Kidney tubule cell (primary cell): Measurements from ENCODE around the gene DUS2.

Experiments used
- DNase-seq: peaks from one replicate; pipeline ENCODE4 v3.0.0-alpha.2; 2018; ENCODE audit warnings: low spot score

The DUS2 gene

GRCh38 chr16:68046106-68046505, 23.0 kb downstream of the DUS2 start:
- no peak for DNase-seq

DNA sequence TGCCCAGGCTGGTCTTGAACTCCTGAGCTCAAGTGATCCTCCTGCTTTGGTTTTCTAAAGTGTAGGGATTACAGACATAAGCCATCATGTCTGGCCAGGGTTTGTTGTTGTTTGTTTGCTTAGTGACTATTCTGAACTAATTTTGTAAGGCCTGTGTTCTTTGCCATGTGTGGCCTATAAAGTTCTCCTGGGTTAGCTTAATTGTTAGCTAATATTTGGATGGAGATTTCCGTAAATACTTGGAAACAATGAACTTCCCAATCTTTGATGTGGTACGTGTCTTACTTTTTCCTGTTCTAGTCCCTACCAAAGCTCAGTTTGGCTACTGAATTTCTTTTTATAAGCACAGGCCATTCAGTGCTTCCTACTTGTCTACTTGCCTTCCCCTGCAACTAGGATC, 24.9 kb downstream of the DUS2 start:
- DNase-seq = no peak

GRCh38 chr16:68049449-68049848, 26.4 kb downstream of the DUS2 start:
- no peak for DNase-seq

DNA sequence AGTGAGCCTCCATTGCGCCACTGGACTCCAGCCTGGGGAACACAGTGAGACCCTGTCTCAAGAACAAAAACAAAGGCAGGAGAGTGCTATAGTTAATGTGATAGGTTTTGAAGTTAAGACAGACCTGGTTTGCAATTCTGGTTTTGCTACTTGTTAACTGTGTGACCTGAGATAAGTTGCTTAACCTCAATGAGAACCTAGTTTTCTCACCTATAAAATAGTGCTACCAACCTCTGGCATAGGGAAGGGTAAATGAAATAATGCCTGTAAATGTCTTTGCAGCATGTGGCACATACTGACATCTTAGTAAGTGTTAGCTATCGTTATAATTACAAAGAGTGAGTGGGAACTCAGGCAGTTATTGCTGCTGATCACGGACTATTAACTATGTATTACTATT, 32.3 kb downstream of the DUS2 start:
- no peak for DNase-seq

DNA sequence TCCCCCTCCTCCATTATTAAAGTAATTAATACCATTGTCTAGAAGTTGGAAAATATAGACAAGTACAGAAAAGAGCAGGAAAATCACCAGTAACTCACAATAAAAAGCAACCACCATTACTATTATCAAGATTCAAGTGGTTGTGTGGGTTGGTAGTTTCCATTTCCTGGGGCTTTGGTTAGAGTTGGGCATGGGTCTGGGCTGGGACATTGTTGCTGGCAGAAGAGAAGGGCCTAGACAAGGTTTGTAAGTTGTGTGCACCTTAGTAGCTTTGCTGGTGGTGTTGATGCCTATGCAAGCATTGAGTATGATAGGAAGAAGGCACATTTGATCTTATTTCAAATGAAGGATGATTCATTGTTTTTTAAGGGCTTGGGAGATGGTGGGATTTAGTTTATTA, 36.7 kb downstream of the DUS2 start:
- DNase-seq = no peak

DNA sequence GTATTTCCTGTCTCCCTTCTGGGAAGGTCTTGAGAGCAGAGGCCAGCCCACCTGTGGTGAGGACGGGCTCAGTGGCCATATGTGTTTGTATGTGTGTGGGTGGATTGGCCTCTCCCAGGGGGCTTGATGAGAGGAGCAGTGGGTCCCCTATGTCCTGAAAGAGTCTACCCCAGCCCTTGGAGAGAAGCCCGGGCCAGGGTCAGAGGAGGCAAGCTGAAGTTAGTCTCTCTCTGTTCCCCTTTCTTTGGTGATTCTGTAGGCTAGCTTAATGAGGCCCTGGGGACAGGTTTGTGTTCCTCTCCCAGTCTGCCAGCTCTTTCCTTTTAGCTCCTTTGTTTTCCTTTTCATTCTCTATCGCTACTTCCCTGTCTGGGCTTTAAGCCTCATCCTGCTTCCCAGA, 38.3 kb downstream of the DUS2 start:
- DNase-seq = no peak

- no peak for DNase-seq
Observed at GRCh38 chr16:68062910-68063393, 39.9 kb downstream of the DUS2 start.

DNA sequence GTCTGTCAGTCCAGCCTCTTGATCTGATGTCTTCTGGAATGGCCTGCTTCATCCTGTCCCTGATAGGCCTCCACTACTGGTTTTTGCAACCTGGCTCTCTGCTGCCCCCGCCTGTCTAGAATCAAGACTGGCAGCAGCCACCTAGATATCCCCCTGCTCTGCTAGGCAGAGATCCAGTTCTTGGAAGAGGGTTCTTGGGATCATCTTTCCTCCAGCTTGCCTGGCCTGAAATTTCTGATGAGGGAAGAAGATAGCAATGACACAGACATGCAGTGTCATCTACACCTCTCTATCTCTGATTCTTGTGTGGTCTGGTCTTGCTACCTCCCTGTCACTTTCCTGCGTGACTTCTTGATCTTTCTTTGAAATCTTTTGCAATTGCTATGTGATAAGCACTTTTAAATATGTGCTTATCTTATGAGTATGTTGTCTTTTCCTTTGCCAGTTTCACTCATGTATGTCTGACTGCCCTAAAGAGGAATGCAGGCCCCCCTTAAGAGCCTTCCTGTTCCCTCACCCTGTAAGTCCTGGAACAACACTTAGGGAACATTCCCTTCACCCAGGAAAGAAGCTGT, 41.8 kb downstream of the DUS2 start:
- DNase-seq = peak; percentile 67

DNA sequence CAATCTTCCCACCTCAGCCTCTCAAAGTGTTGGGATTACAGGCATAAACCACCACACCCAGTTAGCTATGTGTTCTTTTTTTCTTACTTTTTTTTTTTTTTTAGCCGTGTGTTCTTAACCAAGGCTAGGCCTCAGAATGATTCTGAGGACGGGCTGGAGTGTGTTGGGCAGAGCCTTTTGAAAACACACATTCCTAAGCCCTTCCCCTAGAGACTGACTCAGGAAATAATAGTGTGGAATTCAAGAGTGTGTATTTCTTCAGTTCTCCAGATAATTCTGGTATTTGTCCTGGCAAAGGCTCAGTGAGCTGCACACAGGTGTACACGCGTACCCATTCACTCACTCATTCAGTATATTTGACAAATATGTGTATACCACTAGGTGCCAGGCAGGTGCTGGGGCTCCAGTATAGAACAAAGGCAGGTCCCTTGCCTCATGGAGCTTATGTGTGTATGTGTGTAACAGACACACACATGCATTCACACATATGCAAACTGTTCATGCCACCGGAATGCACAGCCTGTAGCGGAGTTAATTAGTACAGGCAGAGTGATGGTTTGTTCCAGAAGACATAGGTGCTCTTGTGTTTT, 42.7 kb downstream of the DUS2 start:
- DNase-seq = no peak

GRCh38 chr16:68066763-68067162, 43.7 kb downstream of the DUS2 start:
- no peak for DNase-seq

DNA sequence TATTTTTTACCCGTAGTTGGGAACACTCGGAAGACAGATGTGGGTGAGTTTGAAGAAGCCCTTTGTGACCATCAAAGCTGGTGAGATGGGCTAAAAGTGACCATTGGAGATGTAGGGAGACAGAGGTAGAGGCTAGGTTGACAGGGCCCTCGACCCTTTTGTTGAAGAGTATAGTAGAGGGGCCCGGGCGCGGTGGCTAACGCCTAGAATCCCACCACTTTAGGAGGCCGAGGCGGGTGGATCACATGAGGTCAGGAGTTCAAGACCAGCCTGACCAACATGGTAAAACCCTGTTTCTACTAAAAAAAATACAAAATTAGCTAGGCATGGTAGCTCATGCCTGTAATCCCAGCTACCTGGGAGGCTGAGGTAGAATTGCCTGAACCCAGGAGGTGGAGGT, 45.8 kb downstream of the DUS2 start:
- no peak for DNase-seq

GRCh38 chr16:68069511-68070248, 46.6 kb downstream of the DUS2 start:
- DNase-seq = no peak

GRCh38 chr16:68070249-68070730, 47.2 kb downstream of the DUS2 start:
- no peak for DNase-seq

- no peak for DNase-seq
Observed at GRCh38 chr16:68070806-68071517, 47.9 kb downstream of the DUS2 start.

DNA sequence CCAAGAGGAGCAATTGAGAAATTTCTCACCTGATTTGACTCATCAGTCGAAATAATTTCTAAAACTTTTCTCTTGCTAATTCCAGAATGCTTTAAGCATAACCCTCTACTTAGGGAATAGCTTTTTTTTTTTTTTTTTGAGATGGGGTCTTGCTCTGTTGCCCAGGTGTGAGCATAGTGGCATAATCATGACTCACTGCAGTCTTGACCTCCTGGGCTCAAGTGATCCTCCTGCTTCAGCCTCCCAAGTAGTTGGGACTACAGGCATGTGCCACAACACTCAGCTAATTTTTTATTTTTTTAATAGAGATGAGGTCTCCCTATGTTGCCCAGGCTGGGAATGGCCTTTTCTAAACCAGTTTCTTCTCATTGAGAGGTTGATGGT, 48.4 kb downstream of the DUS2 start:
- no peak for DNase-seq

DNA sequence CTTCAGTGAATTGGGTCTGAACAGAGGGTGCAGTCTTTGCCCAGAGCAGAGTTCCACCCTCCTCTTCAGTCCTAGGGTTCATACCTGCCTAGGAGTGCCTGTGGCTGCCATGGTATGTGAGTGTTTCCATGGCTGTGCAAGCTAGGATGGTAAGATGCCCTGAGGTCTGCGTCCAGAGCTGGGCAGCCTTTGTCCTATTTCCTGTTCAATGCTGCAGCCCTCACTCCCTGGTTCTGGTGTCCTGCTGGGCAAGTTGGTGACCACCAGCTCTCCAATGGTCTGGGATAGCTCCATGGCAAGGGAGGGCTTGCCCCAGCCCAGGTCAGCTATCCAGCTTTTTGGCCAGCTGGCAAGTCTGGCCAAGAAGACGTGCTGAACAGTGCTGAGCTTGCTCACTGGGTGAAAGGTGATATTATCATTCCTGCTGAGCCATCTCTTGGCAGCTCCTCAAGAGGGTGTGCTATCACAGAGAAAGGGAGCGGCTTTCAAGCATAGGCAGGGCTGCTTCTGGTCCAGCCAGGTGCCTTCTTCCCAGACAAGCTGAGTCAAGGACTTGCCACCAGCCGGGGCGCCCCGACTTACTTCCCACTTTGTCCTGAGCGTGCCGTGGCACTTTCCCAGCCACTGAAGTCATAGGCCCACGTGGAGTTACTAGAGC, 49.1 kb downstream of the DUS2 start:
- peak; percentile 73 for DNase-seq

GRCh38 chr16:68073902-68074760, 51.0 kb downstream of the DUS2 start:
- no peak for DNase-seq

- no peak for DNase-seq
Observed at GRCh38 chr16:68074850-68075555, 51.9 kb downstream of the DUS2 start.

DNA sequence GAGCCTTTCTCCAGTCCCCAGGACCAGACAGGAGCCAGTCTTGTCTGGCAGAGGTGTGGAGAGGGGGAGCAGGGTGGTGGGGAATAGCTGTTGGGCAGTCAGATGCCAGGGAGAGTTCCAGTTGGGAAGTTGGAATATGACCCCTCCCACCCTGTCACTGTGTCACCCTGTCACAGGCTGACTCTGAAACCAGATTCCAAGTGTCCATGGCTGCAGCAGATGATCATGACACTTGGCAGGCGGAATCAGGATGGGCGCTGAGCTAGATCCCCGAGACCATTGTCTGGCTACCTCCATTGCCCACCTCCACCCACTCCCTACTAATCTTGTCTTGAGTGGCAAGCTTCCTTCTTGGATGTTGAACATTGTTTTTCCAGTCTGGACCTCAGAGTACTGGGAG, 52.9 kb downstream of the DUS2 start:
- DNase-seq = no peak

GRCh38 chr16:68076560-68076959, 53.5 kb downstream of the DUS2 start:
- no peak for DNase-seq
